ENCODE measurements around the gene PORCN. TPM values are rescaled to one million over a fixed set of nuclear protein-coding genes. Genes with fewer than 3 reads are reported as not detected.

The PORCN gene
- total and polyA plus RNA-seq, 2 donors (not counting 3 experiments of a cell fraction or from before 2014, with no cell fraction given), result 7.6 to 21.0 TPM

DNA sequence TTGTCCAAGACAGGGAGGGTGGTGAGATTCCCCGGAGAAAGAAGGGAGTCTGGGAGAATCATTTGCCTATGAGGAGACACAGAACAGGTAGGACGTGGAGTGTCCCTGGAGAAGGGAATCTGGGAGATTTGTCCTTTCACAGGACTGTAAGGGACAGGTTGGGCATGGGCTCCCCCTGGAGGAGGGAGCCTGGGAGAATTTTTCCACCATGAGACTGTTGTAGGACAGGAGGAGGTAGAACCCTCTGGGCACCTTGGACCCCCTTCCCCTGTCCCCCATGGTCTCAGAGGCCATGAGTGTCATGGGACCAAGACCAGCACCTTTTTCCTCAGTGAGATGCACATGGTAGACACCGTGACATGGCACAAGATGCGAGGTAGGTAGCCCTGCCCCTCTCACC lies 2.8 kb downstream of the PORCN start:
- BruUV-seq (replicated peaks), result no TSS peak
- Histone ChIP-seq H3K27me3 (ENCODE audit: control insufficient read depth in 2 of 2, insufficient read depth in 2 of 2, low read length in 2 of 2) (no peaks in the 10 kb centered on the region), H3K4me1 (ENCODE audit: control insufficient read depth, extremely low read depth, insufficient read depth, low read length) (no peaks in the 10 kb centered on the region), H3K4me3 (replicated peaks in 1 of 3; ENCODE audit: insufficient read depth in 1 of 3, low read depth in 1 of 3, low read length in 3 of 3) (no peak overlapping the region), H3K36me3 (ENCODE audit: control insufficient read depth in 2 of 2, extremely low read depth in 1 of 2, insufficient read depth in 2 of 2, low read length in 2 of 2) (peaks cover 0 to 5% of the 10 kb centered on the region in 2 experiments), H3K79me2 (ENCODE audit: control insufficient read depth, insufficient read depth, low read length) (no peaks in the 10 kb centered on the region), H3K9me3 (replicated peaks; ENCODE audit: control insufficient read depth, insufficient read depth, low read length) (no peaks in the 10 kb centered on the region), H4K20me1 (replicated peaks; ENCODE audit: control insufficient read depth, extremely low read depth, insufficient read depth, low read length) (no peaks in the 10 kb centered on the region), H3K27ac (ENCODE audit: insufficient read depth, low read depth, low read length) (no peak overlapping the region), H3K9me1 (replicated peaks; ENCODE audit: control insufficient read depth, extremely low read depth, insufficient read depth, low read length) (no peaks in the 10 kb centered on the region), H3K4me2 (ENCODE audit: insufficient read depth, low read length) (no peak overlapping the region), H2AFZ (ENCODE audit: low read depth, low read length) (no peak overlapping the region), H3K9ac (replicated peaks; ENCODE audit: extremely low read depth, insufficient read depth, low read length) (no peak overlapping the region)
- ChIA-PET CTCF (no interaction called here), POLR2A (no interaction called here)
- DNase-seq (ENCODE audit: low read depth, low spot score) (peak; percentile 14), FAIRE-seq (peak; percentile 86)
- intact Hi-C loops (cut with micrococcal nuclease), result loop anchor here (1.0 kb wide), 1 partner anchor 428 kb away; no protein-coding TSS in a partner anchor
- TF ChIP-seq, protein P1, sequence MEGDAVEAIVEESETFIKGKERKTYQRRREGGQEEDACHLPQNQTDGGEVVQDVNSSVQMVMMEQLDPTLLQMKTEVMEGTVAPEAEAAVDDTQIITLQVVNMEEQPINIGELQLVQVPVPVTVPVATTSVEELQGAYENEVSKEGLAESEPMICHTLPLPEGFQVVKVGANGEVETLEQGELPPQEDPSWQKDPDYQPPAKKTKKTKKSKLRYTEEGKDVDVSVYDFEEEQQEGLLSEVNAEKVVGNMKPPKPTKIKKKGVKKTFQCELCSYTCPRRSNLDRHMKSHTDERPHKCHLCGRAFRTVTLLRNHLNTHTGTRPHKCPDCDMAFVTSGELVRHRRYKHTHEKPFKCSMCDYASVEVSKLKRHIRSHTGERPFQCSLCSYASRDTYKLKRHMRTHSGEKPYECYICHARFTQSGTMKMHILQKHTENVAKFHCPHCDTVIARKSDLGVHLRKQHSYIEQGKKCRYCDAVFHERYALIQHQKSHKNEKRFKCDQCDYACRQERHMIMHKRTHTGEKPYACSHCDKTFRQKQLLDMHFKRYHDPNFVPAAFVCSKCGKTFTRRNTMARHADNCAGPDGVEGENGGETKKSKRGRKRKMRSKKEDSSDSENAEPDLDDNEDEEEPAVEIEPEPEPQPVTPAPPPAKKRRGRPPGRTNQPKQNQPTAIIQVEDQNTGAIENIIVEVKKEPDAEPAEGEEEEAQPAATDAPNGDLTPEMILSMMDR (IDR thresholded peaks at IDR 0.05; ENCODE audit: extremely low read depth in 1 of 2, insufficient read depth in 1 of 2, low read depth in 1 of 2, low read length in 2 of 2), result peak in 1 of 2 donors; percentile 42
- TF ChIP-seq POLR2A (IDR thresholded peaks at IDR 0.05; ENCODE audit: low read depth, low read length), result no peak
- dilution Hi-C loops (cut with MboI; ENCODE audit: extremely low pct_ligation_motif_present, low sequenced_read_pairs), result no loop called here

DNA sequence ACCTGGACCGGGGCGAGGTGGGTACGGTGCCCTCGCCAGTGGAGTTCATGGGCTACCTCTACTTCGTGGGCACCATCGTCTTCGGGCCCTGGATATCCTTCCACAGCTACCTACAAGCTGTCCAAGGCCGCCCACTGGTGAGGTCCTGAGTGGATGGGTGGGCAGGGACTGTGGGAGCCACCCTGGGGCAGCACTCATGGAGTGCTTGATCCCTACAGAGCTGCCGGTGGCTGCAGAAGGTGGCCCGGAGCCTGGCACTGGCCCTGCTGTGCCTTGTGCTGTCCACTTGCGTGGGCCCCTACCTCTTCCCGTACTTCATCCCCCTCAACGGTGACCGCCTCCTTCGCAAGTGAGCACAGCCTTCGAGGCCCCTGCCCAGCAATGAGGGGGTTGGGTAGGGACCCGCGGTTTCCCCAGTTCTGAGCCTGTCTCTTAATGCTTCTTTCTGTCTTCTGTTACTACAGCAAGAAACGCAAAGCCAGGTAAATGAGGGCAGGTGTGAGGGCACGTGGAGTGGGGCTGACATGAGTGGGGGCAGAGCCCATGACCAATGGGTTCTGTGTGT lies 3.7 kb downstream of the PORCN start:
- no peaks in the 10 kb centered on the region for H3K27me3 ChIP-seq (ENCODE audit: control insufficient read depth in 2 of 2, insufficient read depth in 2 of 2, low read length in 2 of 2)
- no peaks in the 10 kb centered on the region for H3K9me1 ChIP-seq (replicated peaks; ENCODE audit: control insufficient read depth, extremely low read depth, insufficient read depth, low read length)
- dilution Hi-C loops (cut with MboI; ENCODE audit: extremely low pct_ligation_motif_present, low sequenced_read_pairs) (no loop called here), intact Hi-C loops (cut with micrococcal nuclease) (no loop called here)
- H3K9me3 ChIP-seq (replicated peaks; ENCODE audit: control insufficient read depth, insufficient read depth, low read length), result no peaks in the 10 kb centered on the region
- H3K4me2 ChIP-seq (ENCODE audit: insufficient read depth, low read length), result no peak overlapping the region
- ChIA-PET CTCF (no interaction called here), POLR2A (no interaction called here)
- H3K27ac ChIP-seq (ENCODE audit: insufficient read depth, low read depth, low read length), result no peak overlapping the region
- no TSS peak for BruUV-seq (replicated peaks)
- TF ChIP-seq MYC (IDR thresholded peaks at IDR 0.05; ENCODE audit: low read depth, low read length), result no peak
- TF ChIP-seq GATA2 (IDR thresholded peaks at IDR 0.05; ENCODE audit: insufficient read depth, insufficient read length, low read depth, low read length), result no peak
- TF ChIP-seq FOS (IDR thresholded peaks at IDR 0.05; ENCODE audit: borderline replicate concordance, insufficient read depth, low read length), result no peak
- no peak for TF ChIP-seq MAX (IDR thresholded peaks at IDR 0.05; ENCODE audit: insufficient read depth, insufficient read length)
- no peak for TF ChIP-seq EZH2 (IDR thresholded peaks at IDR 0.05; ENCODE audit: borderline replicate concordance, low read depth, low read length, severe bottlenecking)
- FAIRE-seq (no peak), DNase-seq (ENCODE audit: low read depth, low spot score) (no peak)
- no peaks in the 10 kb centered on the region for H4K20me1 ChIP-seq (replicated peaks; ENCODE audit: control insufficient read depth, extremely low read depth, insufficient read depth, low read length)
- no peaks in the 10 kb centered on the region for H3K4me1 ChIP-seq (ENCODE audit: control insufficient read depth, extremely low read depth, insufficient read depth, low read length)
- H3K36me3 ChIP-seq (ENCODE audit: control insufficient read depth in 2 of 2, extremely low read depth in 1 of 2, insufficient read depth in 2 of 2, low read length in 2 of 2), result peaks cover 0 to 5% of the 10 kb centered on the region in 2 experiments
- H2AFZ ChIP-seq (ENCODE audit: low read depth, low read length), result no peak overlapping the region
- no peak overlapping the region for H3K4me3 ChIP-seq (replicated peaks in 1 of 3; ENCODE audit: insufficient read depth in 1 of 3, low read depth in 1 of 3, low read length in 3 of 3)
- H3K79me2 ChIP-seq (ENCODE audit: control insufficient read depth, insufficient read depth, low read length), result no peaks in the 10 kb centered on the region
- no peak overlapping the region for H3K9ac ChIP-seq (replicated peaks; ENCODE audit: extremely low read depth, insufficient read depth, low read length)
